ENCODE results near the gene FOXL3. TPM values are rescaled to one million over a fixed set of nuclear protein-coding genes. Genes with fewer than 3 reads are reported as not detected.

The FOXL3 gene
- total RNA-seq, 2 experiments from 2014 or later = not detected

GRCh38 chr7:311796-312195, 21.8 kb downstream of the FOXL3 start:
- Histone ChIP-seq H3K27me3 (ENCODE audit: control insufficient read depth in 1 of 2, insufficient read depth in 2 of 2, low read length in 2 of 2) (peaks cover 7 to 11% of the 10 kb centered on the region in 2 experiments), H3K36me3 (ENCODE audit: insufficient read depth, low read length) (no peaks in the 10 kb centered on the region), H3K4me1 (ENCODE audit: insufficient read depth, low read length) (no peaks in the 10 kb centered on the region), H3K27ac (ENCODE audit: low read depth in 1 of 2, low read length in 2 of 2) (no peak overlapping the region), H3K4me3 (ENCODE audit: low read length) (no peak overlapping the region), H3K9me3 (ENCODE audit: control insufficient read depth in 1 of 2, insufficient read depth in 1 of 2, low read length in 2 of 2) (peaks cover 0 to 4% of the 10 kb centered on the region in 2 experiments)
- Mint-ChIP-seq H3K4me1 (ENCODE audit: low read depth) (no peaks in the 10 kb centered on the region), H3K36me3 (ENCODE audit: low read depth) (no peaks in the 10 kb centered on the region), H3K27me3 (peaks cover 33% of the 10 kb centered on the region), H3K9me3 (peaks cover 2% of the 10 kb centered on the region), H3K4me3 (no peak overlapping the region), H3K27ac (no peak overlapping the region)
- DNase-seq (no peak), ATAC-seq (ENCODE audit: poor library complexity) (no peak)
- intact Hi-C loops (cut with DNase I, micrococcal nuclease) = no loop called here
- POLR2A ChIA-PET = no interaction called here
- CTCF ChIA-PET = no interaction called here
- no peak for TF ChIP-seq CTCF (IDR thresholded peaks at IDR 0.05)

- peaks cover 7 to 16% of the 10 kb centered on the region in 2 experiments for H3K27me3 ChIP-seq (ENCODE audit: control insufficient read depth in 1 of 2, insufficient read depth in 2 of 2, low read length in 2 of 2)
- TF ChIP-seq CTCF (IDR thresholded peaks at IDR 0.05) = no peak
- no peaks in the 10 kb centered on the region for H3K4me1 ChIP-seq (ENCODE audit: insufficient read depth, low read length)
- intact Hi-C loops (cut with DNase I, micrococcal nuclease) = no loop called here
- H3K9me3 Mint-ChIP-seq = peaks cover 2% of the 10 kb centered on the region
- no peaks in the 10 kb centered on the region for H3K36me3 Mint-ChIP-seq (ENCODE audit: low read depth)
- H3K27ac Mint-ChIP-seq = no peak overlapping the region
- CTCF ChIA-PET = no interaction called here
- H3K36me3 ChIP-seq (ENCODE audit: insufficient read depth, low read length) = no peaks in the 10 kb centered on the region
- no peak overlapping the region for H3K4me3 ChIP-seq (ENCODE audit: low read length)
- peaks cover 39% of the 10 kb centered on the region for H3K27me3 Mint-ChIP-seq
- ATAC-seq (ENCODE audit: poor library complexity) (no peak), DNase-seq (no peak)
- no peak overlapping the region for H3K4me3 Mint-ChIP-seq
- POLR2A ChIA-PET = no interaction called here
- H3K4me1 Mint-ChIP-seq (ENCODE audit: low read depth) = no peaks in the 10 kb centered on the region
- peaks cover 0 to 4% of the 10 kb centered on the region in 2 experiments for H3K9me3 ChIP-seq (ENCODE audit: control insufficient read depth in 1 of 2, insufficient read depth in 1 of 2, low read length in 2 of 2)
- no peak overlapping the region for H3K27ac ChIP-seq (ENCODE audit: low read depth in 1 of 2, low read length in 2 of 2)
These were observed 22.5 kb downstream of the FOXL3 start for GRCh38 chr7:312424-312823.

GRCh38 chr7:314853-315252, 24.9 kb downstream of the FOXL3 start:
- CTCF ChIA-PET = no interaction called here
- Histone ChIP-seq H3K27ac (ENCODE audit: low read depth in 1 of 2, low read length in 2 of 2) (no peak overlapping the region), H3K4me1 (ENCODE audit: insufficient read depth, low read length) (no peaks in the 10 kb centered on the region), H3K36me3 (ENCODE audit: insufficient read depth, low read length) (no peaks in the 10 kb centered on the region), H3K9me3 (ENCODE audit: control insufficient read depth in 1 of 2, insufficient read depth in 1 of 2, low read length in 2 of 2) (peaks cover 0 to 4% of the 10 kb centered on the region in 2 experiments), H3K27me3 (ENCODE audit: control insufficient read depth in 1 of 2, insufficient read depth in 2 of 2, low read length in 2 of 2) (peaks cover 24 to 27% of the 10 kb centered on the region in 2 experiments), H3K4me3 (ENCODE audit: low read length) (no peak overlapping the region)
- intact Hi-C loops (cut with DNase I, micrococcal nuclease) = no loop called here
- DNase-seq (no peak), ATAC-seq (ENCODE audit: poor library complexity) (no peak)
- Mint-ChIP-seq H3K27ac (no peak overlapping the region), H3K9me3 (peaks cover 2% of the 10 kb centered on the region), H3K27me3 (peaks cover 63% of the 10 kb centered on the region), H3K36me3 (ENCODE audit: low read depth) (no peaks in the 10 kb centered on the region), H3K4me3 (no peak overlapping the region), H3K4me1 (ENCODE audit: low read depth) (no peaks in the 10 kb centered on the region)
- no peak for TF ChIP-seq CTCF (IDR thresholded peaks at IDR 0.05)
- POLR2A ChIA-PET = no interaction called here
